Renal cortical epithelial cell (primary cell): ENCODE results near the gene GON7. TPM values are rescaled to one million over a fixed set of nuclear protein-coding genes. Genes with fewer than 3 reads are reported as not detected.
A peak's percentile ranks its signal among the peaks of the same experiment; 100 is the strongest.
"Not testable (repeated sequence)": the region's sequence is repeated elsewhere in the genome, so short reads cannot be mapped to it uniquely, and the experiment has no call there.

Experiments
- DNase-seq: peaks from one replicate; pipeline ENCODE4 v3.0.0-alpha.2; 2011; ENCODE audit warnings: low read depth
- total RNA-seq: library from RNA; depleted of rRNA; stranded (reverse); fragments of >200 nt; gene quantifications from 2 replicates; pipeline ENCODE4 v1.2.3, GENCODE V29; 2014

GON7 gene, protein sequence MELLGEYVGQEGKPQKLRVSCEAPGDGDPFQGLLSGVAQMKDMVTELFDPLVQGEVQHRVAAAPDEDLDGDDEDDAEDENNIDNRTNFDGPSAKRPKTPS
- total RNA-seq, result 22.9 and 28.4 TPM in 2 replicates

DNA sequence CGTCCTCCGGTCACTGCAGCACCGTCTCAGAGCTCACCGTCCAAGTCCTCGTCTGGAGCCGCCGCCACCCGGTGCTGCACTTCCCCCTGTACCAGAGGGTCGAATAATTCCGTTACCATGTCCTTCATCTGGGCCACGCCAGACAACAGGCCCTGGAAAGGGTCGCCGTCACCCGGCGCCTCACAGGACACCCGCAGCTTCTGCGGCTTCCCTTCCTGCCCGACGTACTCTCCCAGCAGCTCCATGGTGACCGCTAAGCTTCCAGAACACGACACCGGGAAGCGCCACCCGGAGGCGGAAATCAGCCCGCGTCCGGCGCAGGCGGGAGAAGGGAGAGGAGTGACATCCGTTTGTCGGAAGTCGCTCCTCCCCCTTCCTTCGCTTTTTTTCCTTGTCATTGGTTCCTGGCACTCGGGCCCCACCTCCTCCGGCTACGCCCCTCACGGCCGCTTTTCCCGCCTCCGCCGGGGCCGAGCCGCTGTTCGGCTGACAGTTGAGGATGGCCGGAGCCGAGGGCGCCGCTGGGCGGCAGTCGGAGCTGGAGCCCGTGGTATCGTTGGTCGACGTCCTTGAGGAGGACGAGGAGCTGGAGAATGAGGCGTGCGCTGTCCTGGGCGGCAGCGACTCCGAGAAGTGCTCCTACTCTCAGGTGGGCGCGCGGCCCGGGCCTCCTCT, at the start of gene GON7, which contains the start of gene UBR7:
TSS of gene GON7 (minus strand) at position 273 of the 675 bp plus-strand sequence. CDS start at position 245, 28 bp downstream.
TSS of gene UBR7 (plus strand) at position 464 of the 675 bp plus-strand sequence. CDS start at position 500, 36 bp downstream.
- peak; percentile 94 for DNase-seq

DNA sequence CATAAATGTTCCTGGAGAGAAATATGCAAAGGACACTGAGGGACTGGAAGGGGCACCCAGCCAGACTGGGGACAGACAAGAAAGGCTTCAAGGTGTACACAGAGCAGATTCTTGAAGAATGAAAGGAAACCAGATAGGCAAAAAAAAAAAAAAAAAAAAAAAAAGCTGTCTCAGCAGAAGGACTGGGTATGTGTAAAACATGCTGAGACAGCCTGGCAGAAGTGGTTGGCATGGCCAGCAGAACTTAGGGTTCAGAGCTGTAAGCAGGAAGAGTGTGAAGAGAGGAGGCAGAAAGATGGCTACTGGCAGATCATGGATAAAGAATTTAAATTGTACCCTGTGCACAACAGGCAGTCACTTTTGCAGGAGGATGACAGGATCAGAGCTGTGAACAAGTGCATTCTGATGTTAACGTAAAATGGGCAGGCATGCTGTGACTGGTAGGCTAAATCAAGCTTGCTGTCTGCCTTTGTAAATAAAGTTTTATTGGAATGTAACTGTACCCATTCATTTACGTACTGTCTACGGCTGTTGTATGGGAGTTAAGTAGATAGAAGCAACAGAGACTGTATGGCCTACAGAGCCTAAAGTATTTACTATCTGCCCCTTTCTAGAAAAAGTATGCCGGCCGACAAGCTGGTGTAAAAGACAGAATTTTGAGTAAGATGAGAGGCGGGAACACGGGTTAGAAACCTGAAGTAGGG, 42.4 kb upstream of the GON7 start:
- no peak for DNase-seq

DNA sequence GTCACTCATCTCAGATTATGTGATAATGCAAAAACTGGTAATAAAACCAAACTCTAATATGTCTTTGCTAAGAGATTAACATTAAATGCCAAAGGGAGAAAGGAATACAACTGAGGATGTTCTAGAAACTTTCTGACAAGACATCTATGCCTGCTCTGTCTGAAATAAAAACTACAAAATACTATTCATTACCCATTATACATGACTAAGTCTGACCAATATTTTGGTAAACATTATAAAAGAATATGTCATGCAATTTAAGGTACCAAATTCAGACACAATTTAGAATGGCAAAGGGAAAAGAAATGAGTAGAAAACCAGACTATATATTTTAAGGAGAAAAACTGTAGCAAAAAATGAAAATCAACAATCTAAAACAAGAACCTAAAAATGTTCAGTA, 39.7 kb upstream of the GON7 start:
- DNase-seq, result no peak

DNA sequence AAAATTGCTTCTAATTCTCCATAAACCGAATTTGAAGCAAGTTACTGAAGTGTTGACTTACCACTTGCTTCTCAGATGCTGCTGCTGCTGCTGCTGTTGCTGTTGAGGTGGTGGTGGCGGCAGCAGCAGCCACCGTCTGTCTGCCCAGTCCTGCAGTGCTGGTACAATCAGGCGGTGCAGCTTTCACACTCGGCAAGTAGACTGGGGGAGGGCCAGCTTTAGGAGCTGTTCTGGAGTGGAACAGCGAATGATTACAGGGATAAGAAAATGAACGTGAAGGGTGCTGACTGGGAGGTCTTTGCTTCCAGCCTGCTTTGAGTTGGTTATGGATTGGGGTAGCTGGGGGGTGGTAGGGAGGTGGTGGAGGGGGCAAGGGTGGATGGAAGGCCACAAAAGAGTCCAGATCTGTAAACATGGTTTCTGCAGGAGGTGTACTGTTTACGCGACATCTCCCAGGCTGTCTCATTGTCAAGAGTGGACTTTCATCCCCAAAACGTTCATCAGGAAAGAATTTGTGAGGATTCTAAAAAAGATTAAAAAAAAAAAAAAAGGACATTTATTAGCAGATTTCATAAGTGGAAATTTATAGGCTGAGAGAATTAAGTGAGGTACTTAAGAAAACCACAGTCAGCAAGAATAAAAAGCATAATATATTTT, 39.0 kb upstream of the GON7 start:
- DNase-seq, result peak; percentile 52

DNA sequence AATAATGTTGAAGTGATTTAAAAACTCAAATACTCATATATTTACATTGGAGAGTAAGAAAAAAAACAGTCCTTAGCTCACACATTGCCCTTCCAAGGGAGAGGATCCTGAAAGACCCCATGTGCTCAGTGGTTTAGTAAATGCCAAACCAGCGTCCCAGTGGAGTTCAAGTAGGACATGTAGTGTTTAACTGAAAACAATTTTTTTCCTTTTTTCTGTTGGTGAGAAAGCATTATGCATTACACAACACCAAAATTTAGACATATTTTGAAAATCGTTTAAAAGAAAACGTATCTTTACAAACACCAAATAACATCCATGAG, 33.8 kb upstream of the GON7 start:
- DNase-seq, result no peak

DNA sequence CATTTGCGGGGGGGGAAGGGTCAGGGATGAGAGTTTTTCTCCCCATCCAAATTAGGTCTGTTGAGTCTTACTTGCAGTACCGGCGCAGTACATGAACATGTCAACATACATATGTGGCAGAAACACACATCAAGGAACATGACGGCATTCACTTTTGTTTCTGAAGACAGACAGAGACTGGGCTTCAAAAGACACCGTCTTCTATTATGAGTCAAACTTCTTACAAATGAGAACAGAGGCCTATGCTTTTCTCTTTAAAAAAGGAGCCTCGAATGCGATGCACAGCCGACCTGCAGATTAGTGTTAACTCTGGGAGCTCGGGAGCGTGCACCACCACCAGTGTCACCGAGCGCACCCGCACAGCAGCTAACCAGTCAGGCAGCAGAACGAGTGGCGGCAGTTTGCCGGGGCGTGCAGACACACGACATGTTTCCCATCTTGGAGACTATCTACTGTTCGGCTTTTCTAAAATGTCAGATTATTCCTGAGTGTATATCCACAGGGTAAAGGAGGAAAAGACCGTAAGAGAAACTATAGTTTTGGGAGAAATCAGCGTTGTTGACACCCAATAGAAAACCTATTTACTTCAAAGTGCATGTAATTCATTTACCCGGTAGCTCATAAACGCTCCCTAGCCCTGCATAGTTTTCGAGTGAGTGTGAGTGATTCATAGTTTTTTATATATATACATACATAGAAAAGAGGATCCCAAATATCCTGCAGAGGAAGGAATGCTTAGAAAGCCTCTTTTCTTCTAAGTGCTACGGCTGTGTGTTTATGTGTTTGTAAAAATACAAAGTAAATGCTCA, 33.2 kb upstream of the GON7 start:
- peak; percentile 90 for DNase-seq

DNA sequence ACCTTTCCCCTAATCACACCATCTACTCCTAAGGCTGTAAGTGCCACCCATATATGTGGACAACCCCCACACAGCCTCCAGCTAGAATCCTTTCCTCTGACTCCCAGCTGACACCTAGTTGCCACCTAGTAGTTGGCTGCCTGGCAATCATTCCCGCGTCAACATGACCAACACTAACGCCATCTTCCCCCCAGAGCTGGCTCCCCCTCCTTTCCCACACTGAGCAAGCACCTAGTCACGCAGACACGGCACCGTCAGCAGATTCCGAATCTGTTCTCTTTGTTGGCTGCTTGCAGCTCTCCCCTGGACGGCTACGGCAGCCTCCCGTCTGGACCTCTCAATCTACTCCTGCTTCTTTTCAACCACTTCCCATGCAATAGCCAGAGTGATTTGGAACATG, 27.9 kb upstream of the GON7 start:
- DNase-seq, result peak; percentile 91

DNA sequence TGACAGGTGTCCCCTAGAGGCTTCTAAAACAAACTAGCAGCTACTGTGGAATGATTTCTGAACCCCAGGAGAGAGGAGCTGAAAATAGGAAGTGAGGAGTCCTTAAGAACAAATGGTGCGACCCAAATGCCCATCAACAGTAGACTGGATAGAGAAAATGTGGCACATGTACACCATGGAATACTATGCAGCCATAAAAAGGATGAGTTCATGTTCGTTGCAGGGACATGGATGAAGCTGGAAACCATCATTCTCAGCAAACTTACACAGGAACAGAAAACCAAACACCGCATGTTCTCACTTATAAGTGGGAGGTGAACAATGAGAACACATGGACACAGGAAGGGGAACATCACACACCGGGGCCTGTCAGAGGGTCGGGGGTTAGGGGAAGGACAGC, 26.2 kb upstream of the GON7 start:
- DNase-seq, result not testable (repeated sequence)

DNA sequence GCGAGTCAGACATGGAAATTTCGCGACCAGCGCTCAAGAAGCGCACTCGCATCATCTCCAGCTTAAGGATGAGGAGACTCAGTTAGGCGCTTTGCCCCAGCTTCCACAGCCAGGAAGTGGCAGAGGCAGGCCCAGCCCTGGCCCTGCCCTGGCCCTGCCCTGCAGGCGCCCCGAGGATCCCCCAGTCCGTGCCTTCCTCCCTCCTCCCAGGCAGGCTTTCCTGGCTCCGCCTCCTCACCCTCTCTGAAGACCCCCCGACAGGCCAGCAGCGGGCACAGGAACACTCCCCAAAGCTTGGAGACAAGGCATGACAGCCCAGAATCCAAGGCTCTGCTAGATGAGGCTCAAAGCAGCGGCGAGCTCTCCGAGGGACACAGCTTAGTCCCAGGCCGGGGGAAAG, 25.3 kb upstream of the GON7 start:
- DNase-seq, result no peak

DNA sequence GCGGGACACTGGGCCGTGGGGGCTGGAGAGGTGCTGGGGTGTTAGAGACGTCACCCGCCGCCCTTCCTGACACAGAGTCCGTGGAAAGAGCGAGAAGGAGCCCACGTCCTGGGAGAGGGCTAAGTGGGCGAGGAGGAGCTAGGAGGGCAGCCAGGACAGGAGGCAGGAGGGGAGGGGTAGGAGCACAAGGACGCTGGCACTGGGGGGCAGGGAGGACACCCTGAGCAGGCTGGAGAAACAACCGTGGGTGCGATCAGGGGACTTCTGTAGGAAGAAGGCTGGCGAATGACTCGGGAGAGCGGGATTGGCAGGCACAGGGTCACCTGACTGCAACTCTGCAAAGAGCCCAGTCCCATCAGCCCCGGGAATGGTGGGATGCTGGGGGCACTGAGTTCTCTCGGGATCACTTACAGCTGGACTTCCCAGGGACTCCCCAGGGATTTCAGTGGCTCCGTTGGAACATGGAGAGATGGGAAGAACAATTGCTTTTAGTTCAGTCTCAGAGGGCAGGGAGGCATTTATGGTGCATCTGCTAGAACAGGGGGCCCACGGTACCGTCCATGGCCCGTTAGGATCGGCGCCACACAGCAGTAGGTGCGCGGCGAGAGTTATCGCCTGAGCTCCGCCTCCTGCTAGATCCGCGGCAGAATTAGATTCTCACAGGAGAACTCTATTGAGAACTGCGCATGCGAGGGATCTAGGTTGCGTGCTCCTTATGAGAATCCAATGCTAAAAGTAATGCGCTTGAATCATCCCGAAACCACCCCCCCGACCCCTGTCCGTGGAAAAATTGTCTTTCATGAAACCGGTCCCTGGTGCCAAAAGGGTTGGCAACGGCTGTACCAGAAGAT, 24.5 kb upstream of the GON7 start:
- DNase-seq, result peak; percentile 52

DNA sequence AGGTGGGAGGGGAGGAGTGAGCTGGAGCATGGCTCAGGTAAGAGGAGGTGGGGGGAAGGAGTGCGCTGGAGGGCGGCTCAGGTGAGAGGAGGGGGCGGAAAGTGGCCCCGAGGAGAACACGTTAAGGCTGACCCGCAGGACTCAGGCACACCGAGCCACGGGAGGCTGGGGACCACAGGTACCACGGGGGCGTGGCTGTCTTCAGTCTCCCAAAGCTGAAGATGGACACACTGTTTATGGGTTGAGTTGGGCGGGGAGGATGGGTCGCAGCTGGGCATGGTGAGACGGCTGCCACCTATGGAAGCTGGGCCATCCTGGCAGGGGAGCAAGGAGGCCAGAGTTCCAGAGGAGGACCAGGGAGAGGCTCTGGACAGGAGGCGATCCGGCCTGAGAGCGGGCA, 23.7 kb upstream of the GON7 start:
- no peak for DNase-seq

DNA sequence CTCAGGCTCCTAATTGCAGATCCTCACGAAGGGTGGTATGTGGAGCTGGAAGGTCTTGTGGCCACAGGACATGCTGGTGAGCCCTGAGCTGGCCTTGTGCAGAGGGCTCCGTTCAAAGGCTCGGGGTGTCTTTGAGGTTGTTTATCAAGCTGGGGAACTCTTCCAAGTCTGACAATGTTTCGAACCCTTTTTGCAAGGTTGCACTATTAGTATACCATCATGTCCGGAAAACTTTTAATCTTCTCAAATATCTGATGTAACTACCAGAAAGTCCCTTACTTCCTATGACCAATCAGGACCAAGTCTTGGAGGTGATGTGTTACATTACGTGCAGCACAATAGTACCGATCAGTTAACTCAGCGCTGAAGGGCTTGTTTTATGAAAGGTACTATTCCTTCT, 21.7 kb upstream of the GON7 start:
- DNase-seq, result no peak

DNA sequence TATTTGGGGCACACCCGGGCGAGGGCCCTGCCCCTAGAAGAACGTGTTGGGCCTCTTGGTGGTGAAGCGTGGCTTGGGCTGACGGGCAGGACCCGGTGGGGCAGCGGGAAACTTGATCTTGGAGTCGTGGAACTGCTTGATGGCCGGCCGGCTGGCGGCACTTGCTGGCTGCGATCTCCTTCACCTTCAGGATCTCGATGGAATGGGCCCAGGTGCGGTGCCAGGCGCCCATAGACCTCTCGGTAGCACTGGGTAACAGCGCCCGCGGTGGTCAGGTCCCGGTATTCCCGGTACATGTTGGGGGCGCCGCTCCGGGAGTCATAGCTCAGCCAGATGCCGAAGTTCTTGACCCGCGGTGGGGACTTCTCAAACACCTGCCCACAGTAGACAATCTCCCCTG, 16.7 kb upstream of the GON7 start:
- DNase-seq, result no peak

DNA sequence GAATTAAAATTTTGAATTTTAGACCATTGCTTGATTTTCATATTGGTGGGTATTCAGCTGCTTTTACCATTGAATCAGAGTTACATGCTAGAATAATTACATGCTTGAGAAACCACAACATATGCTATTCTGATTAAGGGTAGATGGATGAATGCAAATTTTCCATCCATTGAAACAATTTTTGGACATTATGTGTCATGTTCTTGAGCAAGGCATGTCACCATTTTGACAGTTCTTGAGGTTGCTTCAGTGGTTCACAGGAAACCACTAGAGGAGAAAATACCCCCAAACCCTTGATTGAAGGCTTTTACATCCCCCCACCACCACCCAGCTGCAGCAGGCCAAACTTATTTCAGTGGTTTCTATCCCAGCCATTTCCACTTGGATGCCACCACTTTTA, 13.6 kb upstream of the GON7 start:
- DNase-seq, result no peak

DNA sequence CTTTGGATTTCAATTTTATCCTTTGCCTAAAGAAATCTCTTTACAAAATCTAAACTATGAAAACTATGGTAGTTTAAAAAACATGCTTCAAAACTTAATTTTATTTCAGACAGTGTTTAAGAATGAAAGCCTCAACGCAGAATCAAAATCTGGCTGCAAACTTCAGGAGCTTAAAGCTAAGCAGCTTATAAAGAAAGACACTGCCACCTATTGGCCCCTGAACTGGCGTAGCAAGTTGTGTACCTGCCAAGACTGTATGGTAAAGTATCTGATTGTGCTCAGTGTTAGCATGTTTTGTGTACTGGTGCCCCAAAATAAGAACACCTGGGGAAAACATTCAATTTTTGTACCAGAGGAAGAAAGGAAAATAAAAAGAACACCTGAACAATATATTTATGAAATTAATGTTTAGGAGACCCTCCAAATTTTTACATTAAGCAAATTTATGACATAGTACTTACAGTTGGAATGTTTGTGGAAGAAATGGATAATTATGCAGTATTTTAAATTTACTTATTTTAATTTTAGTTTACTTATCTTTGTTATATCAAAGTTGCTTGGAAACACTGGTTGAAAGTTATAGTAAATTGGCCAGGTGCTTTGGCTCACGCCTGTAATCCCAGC, 12.3 kb upstream of the GON7 start:
- peak; percentile 82 for DNase-seq

DNA sequence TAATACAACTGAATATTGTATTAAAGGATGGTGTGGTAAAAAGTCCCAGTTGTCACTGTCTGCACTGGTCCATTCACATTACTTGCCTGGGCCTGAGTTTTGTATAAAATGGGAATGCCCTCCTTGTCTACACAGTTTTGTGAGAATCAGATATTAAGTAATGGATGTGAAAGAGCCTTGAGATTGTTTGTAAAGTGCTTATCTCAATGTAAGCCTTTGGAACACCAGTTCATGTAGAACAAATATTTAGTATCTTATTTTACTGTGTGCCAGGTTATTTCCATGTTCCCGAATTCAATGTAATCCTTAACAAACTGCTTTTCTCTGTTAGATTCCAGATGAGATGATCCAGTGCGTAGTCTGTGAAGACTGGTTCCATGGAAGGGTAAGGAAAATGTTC, 7.7 kb upstream of the GON7 start:
- DNase-seq, result no peak

DNA sequence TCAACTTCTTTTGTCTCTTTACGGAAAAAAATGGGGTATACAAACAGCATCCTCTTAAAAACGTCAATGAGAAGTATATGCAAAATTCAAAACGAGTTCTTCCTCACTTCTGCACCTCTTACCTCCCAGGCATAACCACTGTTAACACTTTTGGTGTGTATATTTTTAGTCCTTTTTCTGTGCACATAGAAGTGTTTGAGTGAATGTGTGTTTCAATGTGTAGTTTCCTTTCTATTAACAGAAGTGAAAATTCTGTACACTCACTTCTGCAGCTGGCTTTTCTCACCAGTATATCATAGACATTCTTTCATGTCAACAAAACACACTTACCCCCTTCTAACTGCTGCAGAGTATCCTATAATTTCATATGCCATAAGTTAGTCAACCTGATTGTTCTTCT, 5.6 kb upstream of the GON7 start:
- no peak for DNase-seq

DNA sequence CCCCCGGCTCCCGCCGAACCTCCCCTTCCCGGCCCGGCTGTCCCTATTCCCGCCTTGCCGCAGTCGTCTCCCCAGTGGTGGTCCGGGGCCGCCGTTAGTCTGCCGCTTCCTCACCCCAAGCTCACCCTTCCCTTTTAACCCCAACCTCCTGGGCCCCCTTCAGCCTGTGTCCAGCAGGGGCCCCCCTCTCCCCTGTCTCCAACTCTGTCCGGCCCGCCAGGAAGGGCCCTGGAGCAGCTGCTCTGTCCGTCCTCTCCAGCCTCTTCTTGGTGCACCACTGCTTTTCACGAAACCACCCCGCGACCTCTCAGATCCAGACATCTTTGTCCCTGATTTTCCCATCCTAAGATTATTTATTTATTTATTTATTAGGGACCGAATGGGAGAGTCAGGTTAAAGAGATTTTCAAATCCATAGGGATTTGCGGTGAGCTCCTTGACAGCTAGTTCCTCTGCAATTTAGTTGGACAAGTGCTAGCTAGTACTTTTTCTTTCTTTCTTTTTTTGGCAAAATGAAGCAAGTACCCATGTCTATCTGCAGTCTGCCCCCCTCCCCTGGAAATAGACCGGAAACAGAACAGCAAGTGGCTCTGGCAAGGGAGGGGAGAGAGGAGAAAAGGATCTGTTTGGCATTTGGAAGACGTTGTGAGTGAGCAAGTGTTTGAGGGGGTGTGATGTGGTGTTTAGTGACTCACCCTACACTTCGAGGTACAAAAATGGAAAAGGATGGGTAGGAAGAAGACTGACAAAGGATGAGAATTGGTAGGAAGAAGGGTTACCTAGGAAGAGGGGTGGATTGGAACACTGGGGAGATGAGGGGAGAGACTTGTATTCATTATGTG, 823 bp upstream of the GON7 start:
- peak; percentile 53 for DNase-seq

DNA sequence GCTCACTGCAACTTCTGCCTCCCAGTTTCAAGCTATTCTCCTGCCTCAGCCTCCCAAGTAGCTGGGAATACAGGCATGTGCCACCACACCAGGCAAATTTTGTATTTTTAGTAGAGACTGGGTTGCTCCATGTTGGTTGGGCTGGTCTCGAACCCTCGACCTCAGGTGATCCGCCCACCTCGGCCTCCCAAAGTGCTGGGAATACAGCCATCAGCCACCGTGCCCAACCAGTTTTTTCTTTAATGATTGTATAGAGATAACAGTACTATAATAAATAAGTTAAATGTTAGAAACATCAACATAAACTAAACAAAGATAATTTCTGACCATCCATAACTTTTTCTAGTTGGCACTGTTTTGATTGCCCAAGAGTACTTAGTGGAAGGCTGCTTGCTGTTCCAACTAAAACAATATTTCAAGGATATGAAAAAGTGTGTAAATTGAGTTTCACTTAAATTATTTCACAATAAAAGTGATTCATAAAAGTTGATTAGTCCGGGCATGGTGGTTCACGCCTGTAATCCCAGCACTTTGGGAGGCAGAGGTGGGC, 5.6 kb downstream of the GON7 start:
- DNase-seq, result no peak
